ACC112 (cell line): ENCODE results near the gene HBB.

Experiments
- H2AFZ ChIP-seq: fragments of 200-600 bp; sonication (generic); one replicate; pipeline ENCODE4 v1.6.0; 2017; ENCODE audit warnings: antibody characterized with exemption, low read length; ENCODE audit not compliant: unreplicated experiment
- H3K27ac ChIP-seq: fragments of 200-600 bp; sonication (generic); 2 replicates; pipeline ENCODE4 v1.5.1; 2014; ENCODE audit warnings: low read depth, mild to moderate bottlenecking, antibody characterized with exemption, low read length, moderate library complexity
- H3K27me3 ChIP-seq: fragments of 200-600 bp; sonication (generic); 2 replicates; pipeline ENCODE4 v1.6.1; 2014; ENCODE audit warnings: mild to moderate bottlenecking, antibody characterized with exemption, low read length, moderate library complexity, mixed read lengths; ENCODE audit not compliant: insufficient read depth
- H3K36me3 ChIP-seq: fragments of 200-600 bp; sonication (generic); 2 replicates; pipeline ENCODE4 v1.6.1; 2016; ENCODE audit warnings: mild to moderate bottlenecking, antibody characterized with exemption, low read length, moderate library complexity, mixed read lengths; ENCODE audit not compliant: insufficient read depth
- H3K4me1 ChIP-seq: fragments of 200-600 bp; sonication (generic); one replicate; pipeline ENCODE4 v1.6.1; 2016; ENCODE audit warnings: low read length, mixed read lengths; ENCODE audit not compliant: insufficient read depth, unreplicated experiment, control insufficient read depth
- H3K4me3 ChIP-seq: fragments of 200-600 bp; sonication (generic); 2 replicates; pipeline ENCODE4 v1.5.1; 2014; ENCODE audit warnings: mild to moderate bottlenecking, low read depth, low read length
- H3K79me2 ChIP-seq: fragments of 200-600 bp; sonication (generic); one replicate; pipeline ENCODE4 v1.6.0; 2016; ENCODE audit warnings: low read length; ENCODE audit not compliant: control insufficient read depth, unreplicated experiment, insufficient read depth

The HBB gene

GRCh38 chr11:5237420-5237819, 10.5 kb upstream of the HBB start:
- H3K27ac ChIP-seq, result no peak overlapping the region
- H3K4me3 ChIP-seq, result no peak overlapping the region
- H3K27me3 ChIP-seq, result no peaks in the 10 kb centered on the region
- H3K4me1 ChIP-seq, result no peaks in the 10 kb centered on the region
- H3K36me3 ChIP-seq, result no peaks in the 10 kb centered on the region
- H3K79me2 ChIP-seq, result no peaks in the 10 kb centered on the region
- H2AFZ ChIP-seq, result no peak overlapping the region

- no peaks in the 10 kb centered on the region for H3K36me3 ChIP-seq
Measured at GRCh38 chr11:5235364-5236095, 8.7 kb upstream of the HBB start.

GRCh38 chr11:5234381-5234834, 7.5 kb upstream of the HBB start, which contains the start of gene HBD:
Gene HBD, minus strand, starts transcription at chr11:5234483. Its CDS starts 50 bp downstream, at chr11:5234433.
- Histone ChIP-seq H3K27ac (no peak within 1 kb of the TSS), H3K4me3 (no peak within 1 kb of the TSS), H2AFZ (no peak within 1 kb of the TSS), H3K27me3 (no peaks in the 10 kb centered on the region), H3K36me3 (no peaks in the 10 kb centered on the region), H3K4me1 (no peaks in the 10 kb centered on the region), H3K79me2 (no peaks in the 10 kb centered on the region)

More at GRCh38 chr11:5235364-5236095, 8.7 kb upstream of the HBB start:
- Histone ChIP-seq H3K4me1 (no peaks in the 10 kb centered on the region), H2AFZ (no peak overlapping the region), H3K27me3 (no peaks in the 10 kb centered on the region), H3K27ac (no peak overlapping the region), H3K4me3 (no peak overlapping the region), H3K79me2 (no peaks in the 10 kb centered on the region)

DNA sequence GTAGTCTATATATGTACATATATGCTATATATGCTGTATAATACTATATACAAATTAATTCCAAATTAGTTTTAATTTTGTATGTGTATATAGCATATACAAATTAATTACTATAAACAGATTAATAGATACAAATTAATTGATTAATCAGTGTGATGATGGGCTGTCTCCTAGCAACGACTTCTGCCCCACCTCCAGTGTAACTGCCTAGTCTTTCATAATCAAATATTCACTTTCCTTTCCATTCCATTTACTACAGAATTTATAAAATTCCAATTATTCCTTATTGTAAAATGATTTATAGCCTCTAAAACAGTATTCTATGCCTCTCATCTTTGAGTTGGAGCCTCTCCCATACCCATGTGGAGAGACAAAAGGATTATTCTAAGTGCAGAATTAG, 6.4 kb upstream of the HBB start:
- Histone ChIP-seq H3K36me3 (no peaks in the 10 kb centered on the region), H3K79me2 (no peaks in the 10 kb centered on the region), H3K4me1 (no peaks in the 10 kb centered on the region), H3K4me3 (no peak overlapping the region), H3K27ac (no peak overlapping the region), H2AFZ (no peak overlapping the region), H3K27me3 (no peaks in the 10 kb centered on the region)

- Histone ChIP-seq H3K27me3 (no peaks in the 10 kb centered on the region), H3K36me3 (no peaks in the 10 kb centered on the region), H3K79me2 (no peaks in the 10 kb centered on the region), H3K27ac (no peak overlapping the region), H3K4me3 (no peak overlapping the region), H3K4me1 (no peaks in the 10 kb centered on the region), H2AFZ (no peak overlapping the region)
Measured at GRCh38 chr11:5232821-5233220, 6.0 kb upstream of the HBB start.

DNA sequence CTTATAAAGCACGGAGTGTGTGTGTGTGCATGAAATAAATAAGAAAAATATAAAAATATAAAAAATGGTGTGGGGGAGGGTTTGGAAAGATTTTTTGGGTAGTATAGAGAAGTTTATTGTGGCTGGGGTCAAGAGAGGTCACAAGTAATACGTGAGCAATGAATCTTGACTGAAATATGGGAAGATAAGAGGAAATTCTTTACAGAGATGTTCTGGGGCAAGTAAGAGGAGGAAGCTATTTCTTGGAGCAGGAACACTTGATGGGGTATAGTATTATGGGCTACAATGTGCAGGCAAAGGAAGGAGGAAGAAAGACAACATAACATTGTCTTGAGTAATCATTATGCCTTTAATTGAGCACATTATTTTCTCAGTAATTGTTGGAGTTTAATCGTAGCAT, 5.3 kb upstream of the HBB start:
- Histone ChIP-seq H3K4me1 (no peaks in the 10 kb centered on the region), H3K79me2 (no peaks in the 10 kb centered on the region), H3K36me3 (no peaks in the 10 kb centered on the region), H3K27me3 (no peaks in the 10 kb centered on the region), H2AFZ (no peak overlapping the region), H3K27ac (no peak overlapping the region), H3K4me3 (no peak overlapping the region)

DNA sequence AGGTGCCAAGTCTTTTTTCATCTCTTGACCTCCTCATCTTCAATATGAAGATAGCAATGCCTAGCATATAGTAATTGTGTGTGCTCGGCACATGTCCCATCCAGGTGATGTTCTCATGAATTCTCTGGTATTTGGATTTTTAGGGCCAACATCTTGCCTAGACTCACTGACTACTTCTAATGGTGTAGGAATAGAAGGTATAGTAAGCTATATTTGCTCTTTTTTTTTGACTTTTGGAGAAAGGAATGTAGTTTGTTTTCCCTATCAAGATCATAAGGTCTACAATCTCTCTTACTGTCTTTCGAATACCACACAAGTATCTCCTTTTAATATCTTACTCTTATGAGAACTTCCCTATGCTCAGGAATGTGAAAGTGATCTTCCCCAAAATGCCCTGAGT, 4.2 kb upstream of the HBB start:
- Histone ChIP-seq H3K79me2 (no peaks in the 10 kb centered on the region), H3K4me1 (no peaks in the 10 kb centered on the region), H3K4me3 (no peak overlapping the region), H2AFZ (no peak overlapping the region), H3K27me3 (no peaks in the 10 kb centered on the region), H3K27ac (no peak overlapping the region), H3K36me3 (no peaks in the 10 kb centered on the region)

DNA sequence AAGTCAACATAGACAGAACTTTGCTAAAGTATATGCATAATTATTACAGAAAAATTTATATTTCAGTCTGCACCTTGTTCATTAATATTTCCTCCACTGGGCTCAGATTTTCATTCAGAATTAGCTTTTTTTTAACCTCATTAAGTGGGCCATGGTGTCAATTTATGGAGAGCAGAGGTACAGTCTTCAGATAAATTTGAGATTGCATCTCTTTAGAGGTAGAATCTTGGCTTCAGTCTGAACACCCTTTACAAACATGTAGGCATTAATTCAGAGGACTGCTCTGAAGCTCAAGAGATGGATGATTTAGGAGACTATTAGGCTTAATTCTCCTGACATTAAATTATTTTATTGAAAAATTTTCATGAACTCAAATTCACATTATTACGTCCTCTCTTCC, 3.4 kb upstream of the HBB start:
- no peaks in the 10 kb centered on the region for H3K4me1 ChIP-seq
- H2AFZ ChIP-seq, result no peak overlapping the region
- H3K4me3 ChIP-seq, result no peak overlapping the region
- no peaks in the 10 kb centered on the region for H3K36me3 ChIP-seq
- H3K79me2 ChIP-seq, result no peaks in the 10 kb centered on the region
- H3K27ac ChIP-seq, result no peak overlapping the region
- no peaks in the 10 kb centered on the region for H3K27me3 ChIP-seq

GRCh38 chr11:5229796-5230195, 2.9 kb upstream of the HBB start:
- Histone ChIP-seq H3K27ac (no peak overlapping the region), H3K36me3 (no peaks in the 10 kb centered on the region), H2AFZ (no peak overlapping the region), H3K27me3 (no peaks in the 10 kb centered on the region), H3K79me2 (no peaks in the 10 kb centered on the region), H3K4me1 (no peaks in the 10 kb centered on the region), H3K4me3 (no peak overlapping the region)

DNA sequence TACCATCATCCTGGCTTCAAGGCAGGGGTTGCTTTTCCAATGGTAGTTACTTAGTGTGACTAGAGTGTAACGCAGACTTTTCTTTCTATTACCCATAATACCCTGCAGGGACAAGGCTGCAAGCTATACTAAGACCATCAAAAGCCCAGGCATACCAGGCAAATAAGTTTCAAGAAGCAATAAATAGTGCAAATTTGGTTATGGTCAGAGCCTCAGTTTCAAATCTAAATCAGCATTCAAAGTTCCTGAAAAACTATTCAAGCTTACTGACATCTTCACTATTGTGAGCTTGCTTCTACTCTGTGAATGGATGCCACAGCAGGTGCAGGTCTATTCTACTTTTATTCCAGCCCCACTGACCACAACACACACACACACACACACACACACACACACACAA, 2.5 kb upstream of the HBB start:
- Histone ChIP-seq H3K27ac (no peak overlapping the region), H3K4me1 (no peaks in the 10 kb centered on the region), H2AFZ (no peak overlapping the region), H3K4me3 (no peak overlapping the region), H3K27me3 (no peaks in the 10 kb centered on the region), H3K36me3 (no peaks in the 10 kb centered on the region), H3K79me2 (no peaks in the 10 kb centered on the region)

DNA sequence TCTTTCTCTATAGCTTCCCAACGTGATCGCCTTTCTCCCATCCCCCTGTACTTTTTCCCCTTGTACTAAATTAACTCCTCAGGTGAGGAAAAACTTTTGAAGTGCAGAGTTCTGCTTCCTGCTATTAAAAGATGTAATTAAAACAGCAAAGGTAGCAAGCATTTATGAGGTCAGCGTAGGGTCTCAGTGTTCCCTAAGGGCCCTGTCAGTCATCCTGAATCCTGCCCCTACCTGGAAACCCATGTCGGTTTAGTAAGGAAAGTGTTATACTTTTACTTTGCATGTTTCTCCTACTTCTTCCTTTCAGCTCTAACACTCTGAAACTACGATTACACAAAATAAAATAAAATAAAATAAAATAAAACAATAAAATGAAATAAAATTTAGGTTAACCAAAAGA, 1.3 kb upstream of the HBB start:
- no peak overlapping the region for H3K27ac ChIP-seq
- H3K27me3 ChIP-seq, result no peaks in the 10 kb centered on the region
- no peaks in the 10 kb centered on the region for H3K36me3 ChIP-seq
- no peak overlapping the region for H2AFZ ChIP-seq
- no peak overlapping the region for H3K4me3 ChIP-seq
- H3K79me2 ChIP-seq, result no peaks in the 10 kb centered on the region
- H3K4me1 ChIP-seq, result no peaks in the 10 kb centered on the region
